PC-9 (cell line): Measurements from ENCODE around the gene NRG3. TPM values are rescaled to one million over a fixed set of nuclear protein-coding genes. Genes with fewer than 3 reads are reported as not detected.

Experiments
- BruUV-seq: library from RNA; stranded (reverse); fragments of 400-500 nt; replicated peaks from 2 replicates; lab custom pipeline; 2021; lab: Mats Ljungman, UMichigan
- CTCF ChIA-PET: fragments of 300-600 bp; sonication (Branson Sonifier 250); formaldehyde crosslinking; loops from one replicate; lab custom pipeline; 2022; ENCODE audit warnings: antibody characterized with exemption; lab: Charles Lee
- POLR2A ChIA-PET: fragments of 300-600 bp; sonication (Branson Sonifier 250); formaldehyde crosslinking; loops from one replicate; lab custom pipeline; 2022; ENCODE audit warnings: antibody characterized with exemption; ENCODE audit not compliant: unreplicated experiment; lab: Charles Lee
- DNase-seq, 2 experiments: peaks; one replicate each; pipeline versions ENCODE4 v3.0.0 to v3.0.0-alpha.2; 2015 to 2022; ENCODE audit warnings: mixed read lengths in 1 of 2
- H2AFZ ChIP-seq: fragments of 200-600 bp; sonication (generic); 2 replicates; pipeline ENCODE4 v1.8.1; 2017; ENCODE audit warnings: antibody characterized with exemption
- H3F3A ChIP-seq: fragments of 200-600 bp; sonication (generic); 2 replicates; pipeline ENCODE4 v1.8.1; 2017; ENCODE audit warnings: antibody characterized with exemption, mild to moderate bottlenecking, low read depth; ENCODE audit not compliant: insufficient read depth
- H3K27ac ChIP-seq: fragments of 200-600 bp; sonication (generic); 2 replicates; pipeline ENCODE4 v1.6.1; 2016; ENCODE audit warnings: mixed run types
- H3K27me3 ChIP-seq: fragments of 200-600 bp; sonication (generic); 2 replicates; pipeline ENCODE4 v1.6.1; 2016; ENCODE audit warnings: low read depth, mixed run types; ENCODE audit not compliant: insufficient read depth
- H3K36me3 ChIP-seq: fragments of 200-600 bp; sonication (generic); 2 replicates; pipeline ENCODE4 v1.6.1; 2016; ENCODE audit warnings: low read depth, mixed run types
- H3K4me1 ChIP-seq: fragments of 200-600 bp; sonication (generic); replicated peaks from 2 replicates; pipeline ENCODE4 v1.6.1; 2016; ENCODE audit warnings: mixed run types; ENCODE audit not compliant: insufficient read depth
- H3K4me2 ChIP-seq: fragments of 200-600 bp; sonication (generic); 2 replicates; pipeline ENCODE4 v1.6.1; 2017; ENCODE audit warnings: mixed run types
- H3K4me3 ChIP-seq: fragments of 200-600 bp; sonication (generic); 2 replicates; pipeline ENCODE4 v1.6.1; 2016; ENCODE audit warnings: mixed run types
- H3K79me2 ChIP-seq: fragments of 200-600 bp; sonication (generic); 2 replicates; pipeline ENCODE4 v1.6.1; 2017; ENCODE audit warnings: low read depth, mixed run types
- H3K9me2 ChIP-seq: fragments of 200-600 bp; sonication (generic); 2 replicates; pipeline ENCODE4 v1.8.1; 2017; ENCODE audit warnings: mild to moderate bottlenecking; ENCODE audit not compliant: insufficient read depth
- H3K9me3 ChIP-seq: fragments of 200-600 bp; sonication (generic); 2 replicates; pipeline ENCODE4 v1.8.1; 2016; ENCODE audit warnings: low read depth; ENCODE audit not compliant: insufficient read depth
- H4K20me1 ChIP-seq: fragments of 200-600 bp; sonication (generic); 2 replicates; pipeline ENCODE4 v1.8.1; 2017; ENCODE audit not compliant: insufficient read depth
- EZH2 ChIP-seq: fragments of 200-600 bp; sonication (generic); IDR thresholded peaks from 2 replicates; pipeline ENCODE4 v1.8.0; 2017; ENCODE audit warnings: antibody characterized with exemption, low read depth
- intact Hi-C: fragments of 100-400 bp; cut with micrococcal nuclease; formaldehyde crosslinking; loops from one replicate; pipeline ENCODE4 v1.10.0; 2022; ENCODE audit not compliant: unreplicated experiment
- total RNA-seq: library from RNA; stranded (reverse); gene quantifications from 2 replicates; pipeline ENCODE4 v1.2.3, GENCODE V29; 2021
- TF ChIP-seq, protein P1 (sequence below): fragments of 200-600 bp; sonication (generic); conservative IDR thresholded peaks from 2 replicates; pipeline ENCODE4 v1.6.1; 2017; ENCODE audit warnings: mixed run types, antibody characterized with exemption, mild to moderate bottlenecking, moderate library complexity

The NRG3 gene
- total RNA-seq, 1 experiment from 2014 or later = not detected

DNA sequence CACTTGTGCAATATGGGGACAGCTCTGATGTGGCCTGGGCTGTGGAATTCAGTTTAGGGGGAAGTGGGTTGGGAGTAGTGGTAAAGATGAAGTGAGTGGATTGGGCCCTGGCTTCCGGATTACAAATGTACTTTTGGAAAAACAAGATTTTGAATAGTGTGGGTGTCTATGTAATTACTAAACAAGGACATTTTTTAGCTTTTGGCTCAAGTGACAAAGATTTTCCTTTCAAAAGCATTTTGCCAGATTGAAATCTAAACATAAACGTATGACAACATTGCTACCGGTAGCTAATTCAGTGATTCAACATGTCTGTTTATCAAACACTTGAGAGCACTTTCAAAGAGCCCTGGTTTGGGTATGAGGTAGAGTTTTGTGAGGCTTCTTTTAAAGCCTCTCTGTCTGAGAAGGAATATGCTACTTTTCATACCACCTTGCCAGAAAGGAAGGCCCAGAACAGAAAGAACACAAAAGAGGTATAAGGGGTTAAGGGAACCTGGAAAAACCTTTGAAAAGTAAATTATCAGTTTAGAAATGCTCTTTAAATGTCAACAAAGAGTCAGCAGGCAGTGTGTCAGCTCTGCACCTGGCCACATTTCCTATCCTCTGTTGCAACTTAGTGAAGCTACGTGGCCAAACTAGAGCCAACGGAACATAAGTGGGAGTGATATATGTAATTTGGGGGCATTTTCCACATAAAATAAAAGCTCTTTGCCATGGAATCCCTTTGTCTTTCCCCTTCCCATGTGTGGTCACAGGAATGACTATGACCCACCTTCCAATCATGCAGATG, 516.1 kb downstream of the NRG3 start:
- no peak overlapping the region for H2AFZ ChIP-seq
- no peak for DNase-seq
- intact Hi-C loops = no loop called here
- H3K9me2 ChIP-seq = no peaks in the 10 kb centered on the region
- no peaks in the 10 kb centered on the region for H4K20me1 ChIP-seq
- no peak overlapping the region for H3K4me3 ChIP-seq
- no peaks in the 10 kb centered on the region for H3F3A ChIP-seq
- H3K4me2 ChIP-seq = no peak overlapping the region
- no peaks in the 10 kb centered on the region for H3K36me3 ChIP-seq
- H3K9me3 ChIP-seq = no peaks in the 10 kb centered on the region
- no peaks in the 10 kb centered on the region for H3K4me1 ChIP-seq
- H3K27me3 ChIP-seq = no peaks in the 10 kb centered on the region
- H3K79me2 ChIP-seq = no peaks in the 10 kb centered on the region
- TF ChIP-seq, protein P1, sequence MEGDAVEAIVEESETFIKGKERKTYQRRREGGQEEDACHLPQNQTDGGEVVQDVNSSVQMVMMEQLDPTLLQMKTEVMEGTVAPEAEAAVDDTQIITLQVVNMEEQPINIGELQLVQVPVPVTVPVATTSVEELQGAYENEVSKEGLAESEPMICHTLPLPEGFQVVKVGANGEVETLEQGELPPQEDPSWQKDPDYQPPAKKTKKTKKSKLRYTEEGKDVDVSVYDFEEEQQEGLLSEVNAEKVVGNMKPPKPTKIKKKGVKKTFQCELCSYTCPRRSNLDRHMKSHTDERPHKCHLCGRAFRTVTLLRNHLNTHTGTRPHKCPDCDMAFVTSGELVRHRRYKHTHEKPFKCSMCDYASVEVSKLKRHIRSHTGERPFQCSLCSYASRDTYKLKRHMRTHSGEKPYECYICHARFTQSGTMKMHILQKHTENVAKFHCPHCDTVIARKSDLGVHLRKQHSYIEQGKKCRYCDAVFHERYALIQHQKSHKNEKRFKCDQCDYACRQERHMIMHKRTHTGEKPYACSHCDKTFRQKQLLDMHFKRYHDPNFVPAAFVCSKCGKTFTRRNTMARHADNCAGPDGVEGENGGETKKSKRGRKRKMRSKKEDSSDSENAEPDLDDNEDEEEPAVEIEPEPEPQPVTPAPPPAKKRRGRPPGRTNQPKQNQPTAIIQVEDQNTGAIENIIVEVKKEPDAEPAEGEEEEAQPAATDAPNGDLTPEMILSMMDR = no peak
- no peak for TF ChIP-seq EZH2
- CTCF ChIA-PET = no interaction called here
- BruUV-seq = no TSS peak
- POLR2A ChIA-PET = no interaction called here
- no peak overlapping the region for H3K27ac ChIP-seq

DNA sequence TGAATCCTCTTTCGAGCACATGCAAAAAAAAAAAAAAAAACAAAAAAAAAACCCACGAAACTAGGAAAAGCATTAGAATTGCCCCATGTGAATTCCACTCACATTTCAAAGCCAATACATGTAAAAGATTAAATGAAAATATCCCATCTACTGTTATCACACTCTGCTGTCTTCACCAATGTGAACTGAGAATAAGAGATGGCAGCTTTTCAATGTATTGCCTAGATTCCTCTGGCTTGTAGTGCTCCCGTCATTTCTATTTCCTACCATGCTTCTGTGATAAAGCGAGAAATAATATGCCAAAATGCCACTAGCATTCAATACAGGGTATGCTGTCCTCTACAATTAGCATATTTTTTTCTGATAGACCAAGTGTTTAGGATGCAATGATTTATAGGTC, 517.0 kb downstream of the NRG3 start:
- Histone ChIP-seq H4K20me1 (no peaks in the 10 kb centered on the region), H3F3A (no peaks in the 10 kb centered on the region), H3K4me1 (no peaks in the 10 kb centered on the region), H2AFZ (no peak overlapping the region), H3K36me3 (no peaks in the 10 kb centered on the region), H3K9me3 (no peaks in the 10 kb centered on the region), H3K9me2 (no peaks in the 10 kb centered on the region), H3K27ac (no peak overlapping the region), H3K4me2 (no peak overlapping the region), H3K79me2 (no peaks in the 10 kb centered on the region), H3K27me3 (no peaks in the 10 kb centered on the region), H3K4me3 (no peak overlapping the region)
- ChIA-PET POLR2A (no interaction called here), CTCF (no interaction called here)
- no TSS peak for BruUV-seq
- intact Hi-C loops = no loop called here
- no peak for TF ChIP-seq EZH2
- TF ChIP-seq, protein P1 = no peak
- no peak for DNase-seq

DNA sequence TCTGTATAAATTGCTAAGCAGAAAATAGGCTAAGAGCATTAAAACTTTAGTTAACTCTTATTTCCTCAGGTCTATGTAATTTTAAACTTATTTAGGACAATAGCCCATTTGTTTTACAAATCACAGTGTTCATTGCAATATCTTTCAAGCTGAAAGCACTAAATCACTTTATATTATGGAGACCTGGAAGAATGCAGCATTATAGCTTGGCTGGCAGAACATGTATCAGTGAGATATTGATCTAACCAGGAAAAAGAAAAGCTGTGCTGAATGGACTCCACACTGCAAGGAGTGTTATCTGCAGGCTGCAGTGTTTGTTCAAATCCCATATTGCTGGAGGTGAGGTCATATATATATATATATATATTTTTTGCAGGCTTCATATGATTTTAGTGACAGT, 517.5 kb downstream of the NRG3 start:
- DNase-seq = no peak
- intact Hi-C loops = no loop called here
- H4K20me1 ChIP-seq = no peaks in the 10 kb centered on the region

More for the DNA sequence above, 517.5 kb downstream of the NRG3 start:
- H3K27ac ChIP-seq = no peak overlapping the region
- H3K9me2 ChIP-seq = no peaks in the 10 kb centered on the region
- POLR2A ChIA-PET = no interaction called here
- H3K36me3 ChIP-seq = no peaks in the 10 kb centered on the region
- no peaks in the 10 kb centered on the region for H3K27me3 ChIP-seq
- no peak overlapping the region for H3K4me3 ChIP-seq
- H3K4me1 ChIP-seq = no peaks in the 10 kb centered on the region
- H3K9me3 ChIP-seq = no peaks in the 10 kb centered on the region
- BruUV-seq = no TSS peak
- no peak overlapping the region for H3K4me2 ChIP-seq
- CTCF ChIA-PET = no interaction called here
- H3F3A ChIP-seq = no peaks in the 10 kb centered on the region
- H3K79me2 ChIP-seq = no peaks in the 10 kb centered on the region
- no peak overlapping the region for H2AFZ ChIP-seq
- no peak for TF ChIP-seq EZH2
- TF ChIP-seq, protein P1 = no peak
